ENCODE measurements around the gene EXOC3L2. TPM values are rescaled to one million over a fixed set of nuclear protein-coding genes. Genes with fewer than 3 reads are reported as not detected.

EXOC3L2 gene
- total RNA-seq, 1 donor, result under 0.01 TPM

- no peak for DNase-seq (ENCODE audit: low read depth)
- TF ChIP-seq CTCF (IDR thresholded peaks at IDR 0.05; ENCODE audit: insufficient read depth, low read length), result no peak
- no peak overlapping the region for H3K4me3 ChIP-seq (ENCODE audit: low read depth, low read length)
Observed at GRCh38 chr19:45163751-45164460, 81.3 kb downstream of the EXOC3L2 start.

GRCh38 chr19:45163156-45163555 is 82.1 kb downstream of the EXOC3L2 start:
- no peak for TF ChIP-seq CTCF (IDR thresholded peaks at IDR 0.05; ENCODE audit: insufficient read depth, low read length)
- H3K4me3 ChIP-seq (ENCODE audit: low read depth, low read length), result no peak overlapping the region
- no peak for DNase-seq (ENCODE audit: low read depth)

- no peak for TF ChIP-seq CTCF (IDR thresholded peaks at IDR 0.05; ENCODE audit: insufficient read depth, low read length)
- DNase-seq (ENCODE audit: low read depth), result no peak
- H3K4me3 ChIP-seq (ENCODE audit: low read depth, low read length), result no peak overlapping the region
Observed at GRCh38 chr19:45162608-45163143, 82.5 kb downstream of the EXOC3L2 start.

Other genes with a start within 250 kb of the EXOC3L2 start
- 3.4 and 5.9 TPM in 2 replicates for gene RELB, start 243.9 kb downstream of the EXOC3L2 start, total RNA-seq (ENCODE audit: low replicate concordance)
- gene CLASRP, start 206.4 kb downstream of the EXOC3L2 start, total RNA-seq (ENCODE audit: low replicate concordance), result 14.1 and 32.4 TPM in 2 replicates
- gene ZNF296, start 168.9 kb downstream of the EXOC3L2 start, total RNA-seq (ENCODE audit: low replicate concordance), result 0.27 TPM in 1 of 2 replicates, not detected in the other
- 12.6 and 16.0 TPM in 2 replicates for gene GEMIN7, start 166.1 kb downstream of the EXOC3L2 start, total RNA-seq (ENCODE audit: low replicate concordance)
- gene PPP1R37, start 152.2 kb downstream of the EXOC3L2 start, total RNA-seq (ENCODE audit: low replicate concordance), result 28.0 and 179 TPM in 2 replicates
- 0.25 and 0.36 TPM in 2 replicates for gene NKPD1, start 84.4 kb downstream of the EXOC3L2 start, total RNA-seq (ENCODE audit: low replicate concordance)
- gene TRAPPC6A, start 67.2 kb downstream of the EXOC3L2 start, total RNA-seq (ENCODE audit: low replicate concordance), result 6.9 and 10.1 TPM in 2 replicates
- gene BLOC1S3, start 66.6 kb downstream of the EXOC3L2 start, total RNA-seq (ENCODE audit: low replicate concordance), result 7.7 and 16.1 TPM in 2 replicates
- 9.8 and 17.1 TPM in 2 replicates for gene MARK4, start 5.9 kb upstream of the EXOC3L2 start, total RNA-seq (ENCODE audit: low replicate concordance)
- gene CKM, start 77.5 kb upstream of the EXOC3L2 start, total RNA-seq (ENCODE audit: low replicate concordance), result not detected in 2 replicates
- gene KLC3, start 95.3 kb upstream of the EXOC3L2 start, total RNA-seq (ENCODE audit: low replicate concordance), result not detected in 2 replicates
- gene ERCC2, start 125.2 kb upstream of the EXOC3L2 start, total RNA-seq (ENCODE audit: low replicate concordance), result 22.3 and 34.8 TPM in 2 replicates
- gene PPP1R13L, start 159.7 kb upstream of the EXOC3L2 start, total RNA-seq (ENCODE audit: low replicate concordance), result 1.3 and 2.8 TPM in 2 replicates
- gene POLR1G, start 161.2 kb upstream of the EXOC3L2 start, total RNA-seq (ENCODE audit: low replicate concordance), result 3.0 and 5.7 TPM in 2 replicates
- gene ERCC1, start 178.5 kb upstream of the EXOC3L2 start, total RNA-seq (ENCODE audit: low replicate concordance), result 109 and 111 TPM in 2 replicates
- 0.33 and 0.81 TPM in 2 replicates for gene FOSB, start 222.6 kb upstream of the EXOC3L2 start, total RNA-seq (ENCODE audit: low replicate concordance)